ENCODE measurements around the gene FTL. TPM values are rescaled to one million over a fixed set of nuclear protein-coding genes. Genes with fewer than 3 reads are reported as not detected.

FTL gene
- total and polyA plus RNA-seq, 2 donors (not counting 3 experiments of a cell fraction or from before 2014, with no cell fraction given), result 1,937 to 2,748 TPM

- ChIA-PET POLR2A (interaction anchor here (1.4 kb wide), 1 partner anchor 87 kb away, joined by 8 read pairs; no protein-coding TSS in a partner anchor), CTCF (interaction anchor here (1.2 kb wide), 1 partner anchor 10 kb away, joined by 4 read pairs; no protein-coding TSS in a partner anchor)
- Histone ChIP-seq H3K4me2 (ENCODE audit: insufficient read depth, low read length) (no peak overlapping the region), H3K9me3 (replicated peaks; ENCODE audit: control insufficient read depth, insufficient read depth, low read length) (no peaks in the 10 kb centered on the region), H3K9ac (replicated peaks; ENCODE audit: extremely low read depth, insufficient read depth, low read length) (no peak overlapping the region), H3K27me3 (ENCODE audit: control insufficient read depth in 2 of 2, insufficient read depth in 2 of 2, low read length in 2 of 2) (no peaks in the 10 kb centered on the region), H3K27ac (ENCODE audit: insufficient read depth, low read depth, low read length) (no peak overlapping the region), H3K9me1 (replicated peaks; ENCODE audit: control insufficient read depth, extremely low read depth, insufficient read depth, low read length) (no peaks in the 10 kb centered on the region), H3K79me2 (ENCODE audit: control insufficient read depth, insufficient read depth, low read length) (peaks cover 21% of the 10 kb centered on the region), H3K4me3 (replicated peaks in 1 of 3; ENCODE audit: insufficient read depth in 1 of 3, low read depth in 1 of 3, low read length in 3 of 3) (no peak overlapping the region), H4K20me1 (replicated peaks; ENCODE audit: control insufficient read depth, extremely low read depth, insufficient read depth, low read length) (no peaks in the 10 kb centered on the region), H3K4me1 (ENCODE audit: control insufficient read depth, extremely low read depth, insufficient read depth, low read length) (peaks cover 26% of the 10 kb centered on the region), H2AFZ (ENCODE audit: low read depth, low read length) (no peak overlapping the region), H3K36me3 (ENCODE audit: control insufficient read depth in 2 of 2, extremely low read depth in 1 of 2, insufficient read depth in 2 of 2, low read length in 2 of 2) (peaks cover 0 to 2% of the 10 kb centered on the region in 2 experiments)
- no TSS peak for BruUV-seq (replicated peaks)
- intact Hi-C loops (cut with micrococcal nuclease) (no loop called here), dilution Hi-C loops (cut with MboI; ENCODE audit: extremely low pct_ligation_motif_present, low sequenced_read_pairs) (no loop called here)
- no peak for DNase-seq (ENCODE audit: low read depth, low spot score)
- no peak for TF ChIP-seq JUN (IDR thresholded peaks at IDR 0.05; ENCODE audit: borderline replicate concordance, insufficient read depth, insufficient read length, low read depth)
- TF ChIP-seq CTCF (IDR thresholded peaks at IDR 0.05; ENCODE audit: extremely low read depth in 1 of 2, insufficient read depth in 1 of 2, low read depth in 1 of 2, low read length in 2 of 2), result no peak
- no peak for TF ChIP-seq GATA2 (IDR thresholded peaks at IDR 0.05; ENCODE audit: insufficient read depth, insufficient read length, low read depth, low read length)
- FAIRE-seq, result no peak
Observed at GRCh38 chr19:48961051-48961649, 4.0 kb upstream of the FTL start.

- POLR2A ChIA-PET, result interaction anchor here (1.4 kb wide), 1 partner anchor 87 kb away, joined by 8 read pairs; no protein-coding TSS in a partner anchor
- dilution Hi-C loops (cut with MboI; ENCODE audit: extremely low pct_ligation_motif_present, low sequenced_read_pairs), result no loop called here
Observed at GRCh38 chr19:48961673-48962028, 3.5 kb upstream of the FTL start.

More at GRCh38 chr19:48961673-48962028, 3.5 kb upstream of the FTL start:
- Histone ChIP-seq H3K4me2 (ENCODE audit: insufficient read depth, low read length) (no peak overlapping the region), H3K27me3 (ENCODE audit: control insufficient read depth in 2 of 2, insufficient read depth in 2 of 2, low read length in 2 of 2) (no peaks in the 10 kb centered on the region), H3K9ac (replicated peaks; ENCODE audit: extremely low read depth, insufficient read depth, low read length) (no peak overlapping the region), H3K9me1 (replicated peaks; ENCODE audit: control insufficient read depth, extremely low read depth, insufficient read depth, low read length) (no peaks in the 10 kb centered on the region), H3K27ac (ENCODE audit: insufficient read depth, low read depth, low read length) (no peak overlapping the region), H3K36me3 (ENCODE audit: control insufficient read depth in 2 of 2, extremely low read depth in 1 of 2, insufficient read depth in 2 of 2, low read length in 2 of 2) (peaks cover 0 to under 1% of the 10 kb centered on the region in 2 experiments), H3K4me1 (ENCODE audit: control insufficient read depth, extremely low read depth, insufficient read depth, low read length) (peaks cover 25% of the 10 kb centered on the region), H3K4me3 (replicated peaks in 1 of 3; ENCODE audit: insufficient read depth in 1 of 3, low read depth in 1 of 3, low read length in 3 of 3) (no peak overlapping the region), H3K9me3 (replicated peaks; ENCODE audit: control insufficient read depth, insufficient read depth, low read length) (no peaks in the 10 kb centered on the region), H3K79me2 (ENCODE audit: control insufficient read depth, insufficient read depth, low read length) (peaks cover 21% of the 10 kb centered on the region), H2AFZ (ENCODE audit: low read depth, low read length) (no peak overlapping the region), H4K20me1 (replicated peaks; ENCODE audit: control insufficient read depth, extremely low read depth, insufficient read depth, low read length) (peaks cover 3% of the 10 kb centered on the region)
- CTCF ChIA-PET, result interaction anchor here (0.9 to 1.2 kb wide), 2 partner anchors 9 to 166 kb away, joined by 3 to 5 read pairs; no protein-coding TSS in a partner anchor
- DNase-seq (ENCODE audit: low read depth, low spot score), result no peak
- FAIRE-seq, result no peak
- no TSS peak for BruUV-seq (replicated peaks)
- intact Hi-C loops (cut with micrococcal nuclease), result no loop called here
- TF ChIP-seq POLR2AphosphoS5 (IDR thresholded peaks at IDR 0.05; ENCODE audit: insufficient read depth, low read depth, low read length) (no peak), MYC (IDR thresholded peaks at IDR 0.05; ENCODE audit: low read depth, low read length) (no peak), CTCF (IDR thresholded peaks at IDR 0.05; ENCODE audit: extremely low read depth in 1 of 2, insufficient read depth in 1 of 2, low read depth in 1 of 2, low read length in 2 of 2) (no peak), GATA2 (IDR thresholded peaks at IDR 0.05; ENCODE audit: insufficient read depth, insufficient read length, low read depth, low read length) (no peak), JUN (IDR thresholded peaks at IDR 0.05; ENCODE audit: borderline replicate concordance, insufficient read depth, insufficient read length, low read depth) (no peak), EZH2 (IDR thresholded peaks at IDR 0.05; ENCODE audit: borderline replicate concordance, low read depth, low read length, severe bottlenecking) (no peak), FOS (IDR thresholded peaks at IDR 0.05; ENCODE audit: borderline replicate concordance, insufficient read depth, low read length) (no peak), POLR2A (IDR thresholded peaks at IDR 0.05; ENCODE audit: low read depth, low read length) (no peak), MAX (IDR thresholded peaks at IDR 0.05; ENCODE audit: insufficient read depth, insufficient read length) (no peak)
